Measurements from ENCODE around the gene E2F6. TPM values are rescaled to one million over a fixed set of nuclear protein-coding genes. Genes with fewer than 3 reads are reported as not detected.

Gene E2F6
- total and polyA plus RNA-seq, 2 of the 4 experiments (the other 2 are of a cell fraction) = 8.2 to 10.9 TPM

GRCh38 chr2:11509657-11510360, 43.8 kb upstream of the E2F6 start:
- Histone ChIP-seq H4K8ac (ENCODE audit: low read depth in 2 of 2, low read length in 2 of 2) (no peak overlapping the region), H3K4me1 (ENCODE audit: control insufficient read depth, insufficient read depth, low read length) (no peaks in the 10 kb centered on the region; the same call in 1 of the 2 replicates), H2AK9ac (replicated peaks; ENCODE audit: low read depth, low read length, poor library complexity) (no peak overlapping the region), H2BK120ac (ENCODE audit: low read depth, low read length) (no peak overlapping the region), H3K36me3 (ENCODE audit: control insufficient read depth, insufficient read depth, low read length) (no peaks in the 10 kb centered on the region), H4K5ac (ENCODE audit: low read depth, low read length) (no peak overlapping the region), H3K23ac (ENCODE audit: low read depth, low read length) (no peak overlapping the region), H3K9me1 (ENCODE audit: insufficient read depth, low read length) (no peaks in the 10 kb centered on the region; the same call in 1 of the 2 replicates), H3K79me1 (ENCODE audit: low read depth in 1 of 2, low read length in 2 of 2) (no peaks in the 10 kb centered on the region), H4K91ac (ENCODE audit: insufficient read depth, low read depth, low read length) (no peak overlapping the region), H3K18ac (ENCODE audit: low read depth, low read length) (no peak overlapping the region), H3K4ac (ENCODE audit: low read depth, low read length) (no peak overlapping the region), H2BK5ac (ENCODE audit: low read depth, low read length, poor library complexity, severe bottlenecking) (no peak overlapping the region), H3K4me2 (ENCODE audit: low read depth, low read length) (no peak overlapping the region), H3K27ac (ENCODE audit: insufficient read depth, low read length) (no peak overlapping the region), H4K20me1 (ENCODE audit: insufficient read depth, low read length) (no peaks in the 10 kb centered on the region), H3K56ac (ENCODE audit: extremely low read depth, insufficient read depth, low read length) (no peak overlapping the region), H3K14ac (replicated peaks; ENCODE audit: low read depth, low read length) (no peak overlapping the region), H3K4me3 (ENCODE audit: insufficient read depth, low read depth, low read length) (no peak overlapping the region), H2BK20ac (ENCODE audit: low read depth, low read length) (no peak overlapping the region), H3K9me3 (ENCODE audit: control insufficient read depth, insufficient read depth, low read length) (0 out of 2 replicates have a peak, but pooled peaks cover 2% of the 10 kb centered on the region), H2AK5ac (ENCODE audit: low read depth, low read length) (no peak overlapping the region), H3K27me3 (ENCODE audit: control insufficient read depth, insufficient read depth, low read length) (peaks cover 39% of the 10 kb centered on the region), H3K9ac (ENCODE audit: low read depth, low read length) (no peak overlapping the region), H2BK15ac (ENCODE audit: low read depth, low read length) (no peak overlapping the region), H2AFZ (replicated peaks; ENCODE audit: low read length, poor library complexity) (no peak overlapping the region)
- TF ChIP-seq CHD1 (IDR thresholded peaks at IDR 0.05; ENCODE audit: low read depth, low read length) = no peak
- peak; percentile 11; the same call in 1 of the 2 replicates for TF ChIP-seq CEBPB (IDR thresholded peaks at IDR 0.05; ENCODE audit: low read depth, low read length)
- TF ChIP-seq MXI1 (IDR thresholded peaks at IDR 0.05; ENCODE audit: borderline replicate concordance, low read depth, low read length) = no peak
- no peak for TF ChIP-seq MAZ (IDR thresholded peaks at IDR 0.05; ENCODE audit: borderline replicate concordance, low read depth, low read length)
- TF ChIP-seq CTCF (conservative IDR thresholded peaks at IDR 0.05; ENCODE audit: low read depth, low read length) = no peak
- TF ChIP-seq RAD21 (IDR thresholded peaks at IDR 0.05; ENCODE audit: low read length) = no peak
- ATAC-seq (ENCODE audit: low read depth) (no peak), DNase-seq (no peak)
- no CpG with 5 or more reads among the region's 3 CpGs for WGBS, 2 experiments (ENCODE audit: extremely low coverage in 2 of 2, insufficient read length in 1 of 2)
- in situ Hi-C loops (cut with MboI; ENCODE audit: low sequenced_read_pairs) = no loop called here
- intact Hi-C loops (cut with micrococcal nuclease) = loop anchor here (10.0 kb wide), 1 partner anchor 1065 kb away; no protein-coding TSS in a partner anchor
- CTCF ChIA-PET = interaction anchor here (0.7 kb wide), 1 partner anchor 36 kb away, joined by 3 read pairs; no protein-coding TSS in a partner anchor
- POLR2A ChIA-PET (ENCODE audit: unreplicated experiment) = no interaction called here
- dilution Hi-C loops (cut with HindIII; ENCODE audit: low sequenced_read_pairs, unreplicated experiment) = no loop called here
- BruUV-seq (replicated peaks) = no TSS peak
